ENCODE results near the gene CERS6.

CERS6 gene

DNA sequence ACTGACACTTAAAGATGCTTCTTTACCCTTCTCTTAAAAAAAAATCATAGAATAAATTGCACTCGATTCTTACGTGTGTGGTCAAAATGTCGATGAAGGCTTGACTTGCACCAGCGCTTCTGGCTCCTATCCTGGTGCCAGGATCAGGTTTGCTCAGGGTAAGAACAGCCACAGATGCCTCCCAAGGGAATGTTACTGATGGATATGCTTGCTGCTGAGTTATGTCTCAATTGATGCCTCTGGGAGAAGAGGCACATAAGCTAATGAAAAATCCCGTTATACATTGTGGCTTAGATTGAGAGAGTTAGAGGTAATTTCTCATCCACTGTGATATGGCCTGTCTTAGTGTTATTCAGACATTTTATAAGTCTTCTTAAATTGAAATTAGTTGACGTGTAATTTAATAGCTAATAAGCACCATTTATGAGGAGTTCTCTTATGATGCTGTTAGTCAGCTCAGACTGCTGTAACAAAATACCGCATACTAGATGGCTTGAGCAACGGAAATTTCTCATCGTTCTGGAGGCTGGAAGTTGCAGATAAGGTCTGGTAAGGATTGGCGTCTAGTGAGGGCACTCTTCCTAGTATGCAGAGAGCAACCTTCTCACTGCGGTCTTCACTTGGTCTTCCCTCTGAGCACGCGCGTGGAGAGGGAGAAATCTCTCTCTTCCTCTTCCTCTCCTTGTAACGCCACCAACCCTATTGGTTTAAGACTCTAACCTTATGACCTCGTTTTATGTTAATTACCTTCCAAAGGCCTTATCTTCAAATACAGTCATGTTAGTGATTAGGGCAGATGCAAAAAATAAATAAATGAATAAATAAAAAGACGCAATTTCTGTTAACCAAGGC lies 229.8 kb downstream of the CERS6 start:
- H3K27ac ChIP-seq: no peak overlapping the region
- no peak for TF ChIP-seq ZFX (IDR thresholded peaks at IDR 0.05; ENCODE audit: borderline replicate concordance)
- TF ChIP-seq, protein P1, sequence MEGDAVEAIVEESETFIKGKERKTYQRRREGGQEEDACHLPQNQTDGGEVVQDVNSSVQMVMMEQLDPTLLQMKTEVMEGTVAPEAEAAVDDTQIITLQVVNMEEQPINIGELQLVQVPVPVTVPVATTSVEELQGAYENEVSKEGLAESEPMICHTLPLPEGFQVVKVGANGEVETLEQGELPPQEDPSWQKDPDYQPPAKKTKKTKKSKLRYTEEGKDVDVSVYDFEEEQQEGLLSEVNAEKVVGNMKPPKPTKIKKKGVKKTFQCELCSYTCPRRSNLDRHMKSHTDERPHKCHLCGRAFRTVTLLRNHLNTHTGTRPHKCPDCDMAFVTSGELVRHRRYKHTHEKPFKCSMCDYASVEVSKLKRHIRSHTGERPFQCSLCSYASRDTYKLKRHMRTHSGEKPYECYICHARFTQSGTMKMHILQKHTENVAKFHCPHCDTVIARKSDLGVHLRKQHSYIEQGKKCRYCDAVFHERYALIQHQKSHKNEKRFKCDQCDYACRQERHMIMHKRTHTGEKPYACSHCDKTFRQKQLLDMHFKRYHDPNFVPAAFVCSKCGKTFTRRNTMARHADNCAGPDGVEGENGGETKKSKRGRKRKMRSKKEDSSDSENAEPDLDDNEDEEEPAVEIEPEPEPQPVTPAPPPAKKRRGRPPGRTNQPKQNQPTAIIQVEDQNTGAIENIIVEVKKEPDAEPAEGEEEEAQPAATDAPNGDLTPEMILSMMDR (IDR thresholded peaks at IDR 0.05): no peak

DNA sequence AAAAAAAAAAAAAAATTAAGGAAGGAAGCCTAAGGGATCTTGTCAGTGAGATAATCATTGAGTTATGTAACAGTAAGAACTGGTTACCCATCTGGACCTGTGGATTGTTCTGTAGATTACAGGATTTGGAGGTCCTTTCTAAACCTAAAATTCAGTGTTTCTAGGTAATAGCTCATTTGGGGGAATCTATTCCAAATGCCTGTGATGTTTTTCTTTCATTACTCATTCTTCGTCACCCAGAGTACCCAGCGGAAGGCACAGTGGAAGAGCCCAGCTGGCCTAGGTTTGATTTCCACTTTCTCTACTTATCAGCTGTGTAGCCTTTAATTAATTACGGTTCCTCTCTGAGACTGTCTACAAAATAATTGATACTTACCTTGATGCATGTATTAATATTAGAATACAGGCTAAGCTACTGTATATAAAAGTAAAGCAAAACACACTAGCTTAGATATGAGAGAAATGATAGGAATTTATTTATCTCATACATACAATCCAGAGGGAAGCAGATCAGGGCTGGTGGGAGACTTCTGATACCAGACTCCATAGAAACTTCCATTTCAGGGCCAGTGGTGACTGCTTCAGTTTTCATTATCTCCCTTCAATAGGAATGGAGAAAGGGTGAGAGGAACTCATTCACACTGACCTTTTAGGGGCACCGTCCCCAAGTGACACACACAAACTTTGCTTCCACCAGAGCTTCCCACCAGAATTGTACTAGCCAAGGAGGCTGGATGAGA lies 230.6 kb downstream of the CERS6 start:
- no peak overlapping the region for H3K27ac ChIP-seq

DNA sequence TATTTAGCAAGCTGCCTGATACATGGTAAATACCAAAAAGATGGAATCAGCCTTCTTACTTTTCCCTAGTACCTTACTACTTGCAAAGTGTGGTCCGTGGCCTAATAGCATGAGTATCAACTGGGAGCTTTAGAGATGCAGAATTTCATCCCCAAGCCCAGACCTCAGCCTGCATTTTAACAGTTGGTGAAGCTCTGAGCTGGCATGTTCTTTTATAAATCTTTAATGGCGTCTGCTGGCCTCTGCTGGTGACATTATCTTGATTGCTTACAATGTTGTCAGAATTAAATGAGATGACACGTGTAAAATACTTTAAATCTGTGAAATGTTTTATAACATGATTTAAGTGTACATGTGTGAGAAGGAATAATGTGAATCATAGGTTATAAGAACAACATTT lies 231.2 kb downstream of the CERS6 start:
- H3K27ac ChIP-seq: no peak overlapping the region
- TF ChIP-seq ZFX (IDR thresholded peaks at IDR 0.05; ENCODE audit: borderline replicate concordance): no peak
- TF ChIP-seq, protein P1 (IDR thresholded peaks at IDR 0.05): peak; percentile 15

More for the DNA sequence above, 230.6 kb downstream of the CERS6 start:
- TF ChIP-seq, protein P1 (IDR thresholded peaks at IDR 0.05): no peak
- no peak for TF ChIP-seq ZFX (IDR thresholded peaks at IDR 0.05; ENCODE audit: borderline replicate concordance)

DNA sequence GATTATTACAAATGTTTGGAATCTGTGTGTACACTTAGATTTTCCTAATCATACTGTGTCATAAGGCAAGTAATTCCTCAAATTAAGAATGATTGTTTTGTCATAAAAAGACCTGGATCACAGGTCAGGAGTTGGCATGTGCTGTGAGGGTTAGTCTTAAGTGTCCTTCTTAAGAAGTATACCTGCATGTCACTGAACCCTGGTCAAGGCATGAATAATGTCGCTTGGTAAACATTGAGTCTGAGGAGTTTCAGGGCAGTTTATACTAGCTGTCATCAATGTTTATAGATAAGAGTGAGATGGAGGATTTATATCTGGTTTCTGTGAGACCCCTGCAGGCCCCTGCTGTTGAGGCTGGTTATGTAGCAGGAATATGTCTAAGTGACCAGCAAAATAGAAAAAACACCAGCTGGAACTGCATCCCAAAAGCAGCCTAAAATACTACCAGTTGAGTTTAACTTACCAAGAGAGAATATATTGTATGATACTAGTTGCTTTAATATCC lies 234.4 kb downstream of the CERS6 start:
- TF ChIP-seq, protein P1 (IDR thresholded peaks at IDR 0.05): no peak
- TF ChIP-seq ZFX (IDR thresholded peaks at IDR 0.05; ENCODE audit: borderline replicate concordance): no peak
- H3K27ac ChIP-seq: no peak overlapping the region

DNA sequence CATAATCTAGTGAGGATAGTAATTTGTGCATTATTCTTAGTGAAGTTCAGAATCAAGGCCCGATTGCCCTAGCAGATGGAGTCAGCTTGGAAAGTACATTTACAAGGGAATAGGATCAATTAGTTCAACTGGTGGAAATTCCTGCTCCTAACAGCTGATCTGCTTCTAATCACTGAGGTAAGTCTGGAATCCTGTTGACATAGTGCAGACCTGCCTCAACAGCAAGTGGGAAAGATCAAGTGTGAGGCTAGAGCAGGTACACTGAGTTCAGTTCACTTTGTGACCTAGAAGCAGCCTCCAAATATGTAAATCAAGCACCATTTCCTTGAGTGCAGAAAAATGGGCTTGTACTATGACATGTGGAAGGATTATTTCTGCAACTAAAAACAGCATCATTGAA lies 235.1 kb downstream of the CERS6 start:
- no peak for TF ChIP-seq ZFX (IDR thresholded peaks at IDR 0.05; ENCODE audit: borderline replicate concordance)
- TF ChIP-seq, protein P1 (IDR thresholded peaks at IDR 0.05): no peak
- H3K27ac ChIP-seq: no peak overlapping the region

DNA sequence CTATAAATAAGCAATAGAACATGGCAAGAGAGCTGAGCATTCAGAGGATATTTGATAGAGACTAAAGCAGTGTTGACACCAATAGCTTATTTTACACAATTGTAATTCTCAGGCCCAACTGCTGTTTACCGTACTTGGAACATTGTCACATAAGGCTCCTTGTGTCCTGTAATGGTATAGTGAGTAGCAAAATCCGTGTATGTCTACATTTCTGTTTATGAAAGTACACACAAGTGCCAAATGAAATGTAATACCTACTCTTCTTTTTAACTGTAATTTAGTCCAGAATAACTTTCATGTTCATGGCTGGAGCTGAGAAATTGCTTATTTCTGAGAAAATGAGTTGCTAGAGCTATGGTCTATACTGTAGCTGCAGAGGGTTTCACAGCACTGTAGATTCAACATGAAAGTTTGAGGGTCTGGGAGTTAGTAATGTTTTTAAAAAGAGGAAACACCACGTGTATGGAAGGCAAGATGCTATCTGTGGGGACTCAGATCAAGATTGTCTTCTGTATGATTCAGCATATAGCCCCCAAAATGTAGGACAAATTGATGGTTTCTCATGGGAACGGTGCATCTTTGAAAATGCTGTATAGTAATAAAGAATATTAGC lies 236.2 kb downstream of the CERS6 start:
- TF ChIP-seq, protein P1 (IDR thresholded peaks at IDR 0.05): no peak
- no peak for TF ChIP-seq ZFX (IDR thresholded peaks at IDR 0.05; ENCODE audit: borderline replicate concordance)
- H3K27ac ChIP-seq: no peak overlapping the region

Measured in 22Rv1 (cell line).